ENCODE measurements around the gene FOXP1.

GRCh38 chr3:71090207-71090606, 493.3 kb downstream of the FOXP1 start:
- TF ChIP-seq CTCF (IDR thresholded peaks at IDR 0.05) (no peak), POLR2A (IDR thresholded peaks at IDR 0.05; ENCODE audit: low read depth) (no peak), POLR2AphosphoS5 (IDR thresholded peaks at IDR 0.05) (no peak), EP300 (IDR thresholded peaks at IDR 0.05) (no peak)

Measured in esophagus muscularis mucosa (tissue), 4 donors.